ENCODE measurements around the gene XYLT1.

XYLT1 gene

DNA sequence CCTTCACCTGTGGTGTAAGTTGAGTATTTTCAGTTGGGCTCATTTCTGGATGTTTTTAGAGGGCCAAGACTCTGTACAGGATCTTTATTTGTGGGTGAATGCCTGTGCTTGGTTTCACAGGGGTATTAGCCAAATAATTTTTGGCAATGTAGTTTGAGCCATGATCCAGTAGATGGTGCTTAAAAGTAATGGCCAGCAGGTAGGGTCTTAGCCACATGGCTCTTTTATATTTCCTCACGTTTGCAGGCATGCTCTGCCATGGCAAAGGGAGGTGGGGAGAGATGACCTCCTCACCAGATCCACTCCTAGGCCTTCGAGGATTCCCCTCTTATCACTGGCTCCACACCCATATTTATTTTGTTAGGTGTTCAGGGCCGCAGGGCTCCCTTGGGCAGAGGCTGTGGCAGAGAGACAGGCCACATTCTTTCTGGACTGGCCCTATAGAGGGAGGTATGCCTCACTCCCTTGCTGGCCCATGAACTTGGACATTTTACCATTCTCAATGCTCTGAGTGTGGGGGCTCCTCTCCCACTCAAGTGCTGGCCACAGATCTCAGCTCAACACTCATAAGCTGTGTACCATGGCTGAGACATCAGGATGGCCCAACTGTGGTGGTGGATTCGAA lies 417.1 kb downstream of the XYLT1 start:
- no peaks in the 10 kb centered on the region for H4K20me1 ChIP-seq (ENCODE audit: insufficient read depth)
- H3K9ac ChIP-seq: no peak overlapping the region
- no peak overlapping the region for H3K4me3 ChIP-seq (IDR thresholded peaks at IDR 0.05; ENCODE audit: insufficient read depth, low read depth, low read length)
- H3K4me1 ChIP-seq (ENCODE audit: low read depth, poor library complexity, severe bottlenecking): no peaks in the 10 kb centered on the region
- no peak overlapping the region for H3K4me2 ChIP-seq
- no peak overlapping the region for H2AFZ ChIP-seq (ENCODE audit: low read depth)
- no peaks in the 10 kb centered on the region for H3K36me3 ChIP-seq (ENCODE audit: insufficient read depth)
- no peak for TF ChIP-seq CTCF (conservative IDR thresholded peaks at IDR 0.05; ENCODE audit: low read depth, low read length)
- no peaks in the 10 kb centered on the region for H3K79me2 ChIP-seq (ENCODE audit: insufficient read depth, low read depth)
- H3K27ac ChIP-seq: no peak overlapping the region
- H3K27me3 ChIP-seq (ENCODE audit: insufficient read depth, low read depth): no peaks in the 10 kb centered on the region
